Tibial artery (tissue), 4 donors: ENCODE measurements around the gene SEC24A.

Experiments used
- DNase-seq, 2 donors: peaks; one replicate each; pipeline ENCODE4 v3.0.0-alpha.2; 2019
- H3K27ac ChIP-seq, 2 donors: fragments of 200-600 bp; sonication (generic) in 1 of 2; 1 replicate in 1 of 2; 2 replicates in 1 of 2; pipeline ENCODE4 v1.5.1; 2018 to 2019; ENCODE audit warnings: mild to moderate bottlenecking in 1 of 2
- H3K27me3 ChIP-seq, 2 donors: fragments of 200-600 bp; sonication (generic) in 1 of 2; one replicate each; pipeline versions ENCODE4 v1.5.1 to v1.6.0; 2016 to 2019
- H3K36me3 ChIP-seq, 3 donors: fragments of 200-600 bp; sonication (generic) in 2 of 3; one replicate each; pipeline ENCODE4 v1.5.1; 2016 to 2019; ENCODE audit warnings: mild to moderate bottlenecking in 2 of 3
- H3K4me1 ChIP-seq, 4 donors: fragments of 200-600 bp; sonication (generic) in 2 of 4; 1 replicate in 3 of 4; 2 replicates in 1 of 4; pipeline ENCODE4 v1.5.1; 2016 to 2019
- H3K4me3 ChIP-seq, 2 donors: fragments of 200-600 bp; sonication (generic) in 1 of 2; 1 replicate in 1 of 2; 2 replicates in 1 of 2; pipeline ENCODE4 v1.5.1; 2018 to 2019; ENCODE audit warnings: mild to moderate bottlenecking in 2 of 2
- H3K9me3 ChIP-seq, 3 donors: fragments of 200-600 bp; sonication (generic) in 1 of 3; one replicate each; pipeline ENCODE4 v1.5.1; 2016 to 2019
- intact Hi-C: fragments of 100-400 bp; cut with DNase I; formaldehyde crosslinking; loops from one replicate; pipeline ENCODE4 v1.15.0; 2023; ENCODE audit warnings: low total_unique reads
- TF ChIP-seq, protein P1 (sequence below), 2 experiments: fragments of 200-600 bp in 1 of 2; fragments of 450-650 bp in 1 of 2; IDR thresholded peaks; one replicate each; pipeline ENCODE4 v1.5.1; 2017 to 2019; ENCODE audit warnings: antibody characterized with exemption in 2 of 2, mild to moderate bottlenecking in 1 of 2, moderate library complexity in 1 of 2

Gene SEC24A

DNA sequence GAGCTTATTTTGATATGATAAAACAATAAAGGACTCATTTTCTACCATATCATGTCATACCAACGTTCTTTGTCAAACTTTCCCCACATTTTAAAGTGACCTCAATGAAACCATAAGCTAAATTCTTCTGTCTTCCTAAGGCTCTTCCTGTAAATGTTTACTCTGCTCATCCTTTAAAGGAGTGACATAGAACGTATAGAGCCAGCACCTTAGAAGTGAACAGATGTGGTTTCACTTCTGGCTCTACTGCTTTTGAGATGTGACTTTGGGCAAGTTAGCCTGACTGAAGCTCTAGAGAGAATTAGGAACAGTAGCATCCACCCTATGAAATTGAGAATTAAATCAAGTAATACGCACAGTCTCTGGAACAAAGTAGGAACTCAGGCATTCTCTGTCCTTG is 40.0 kb upstream of the SEC24A start:
- H3K27me3 ChIP-seq = no peaks in the 10 kb centered on the region
- H3K4me1 ChIP-seq = no peaks in the 10 kb centered on the region
- DNase-seq = no peak
- intact Hi-C loops = no loop called here
- TF ChIP-seq, protein P1, sequence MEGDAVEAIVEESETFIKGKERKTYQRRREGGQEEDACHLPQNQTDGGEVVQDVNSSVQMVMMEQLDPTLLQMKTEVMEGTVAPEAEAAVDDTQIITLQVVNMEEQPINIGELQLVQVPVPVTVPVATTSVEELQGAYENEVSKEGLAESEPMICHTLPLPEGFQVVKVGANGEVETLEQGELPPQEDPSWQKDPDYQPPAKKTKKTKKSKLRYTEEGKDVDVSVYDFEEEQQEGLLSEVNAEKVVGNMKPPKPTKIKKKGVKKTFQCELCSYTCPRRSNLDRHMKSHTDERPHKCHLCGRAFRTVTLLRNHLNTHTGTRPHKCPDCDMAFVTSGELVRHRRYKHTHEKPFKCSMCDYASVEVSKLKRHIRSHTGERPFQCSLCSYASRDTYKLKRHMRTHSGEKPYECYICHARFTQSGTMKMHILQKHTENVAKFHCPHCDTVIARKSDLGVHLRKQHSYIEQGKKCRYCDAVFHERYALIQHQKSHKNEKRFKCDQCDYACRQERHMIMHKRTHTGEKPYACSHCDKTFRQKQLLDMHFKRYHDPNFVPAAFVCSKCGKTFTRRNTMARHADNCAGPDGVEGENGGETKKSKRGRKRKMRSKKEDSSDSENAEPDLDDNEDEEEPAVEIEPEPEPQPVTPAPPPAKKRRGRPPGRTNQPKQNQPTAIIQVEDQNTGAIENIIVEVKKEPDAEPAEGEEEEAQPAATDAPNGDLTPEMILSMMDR (IDR thresholded peaks at IDR 0.05) = no peak
- H3K4me3 ChIP-seq = no peak overlapping the region
- no peak overlapping the region for H3K27ac ChIP-seq
- H3K9me3 ChIP-seq = no peaks in the 10 kb centered on the region
- H3K36me3 ChIP-seq = peaks cover 68 to 90% (median 76%) of the 10 kb centered on the region in 3 donors

DNA sequence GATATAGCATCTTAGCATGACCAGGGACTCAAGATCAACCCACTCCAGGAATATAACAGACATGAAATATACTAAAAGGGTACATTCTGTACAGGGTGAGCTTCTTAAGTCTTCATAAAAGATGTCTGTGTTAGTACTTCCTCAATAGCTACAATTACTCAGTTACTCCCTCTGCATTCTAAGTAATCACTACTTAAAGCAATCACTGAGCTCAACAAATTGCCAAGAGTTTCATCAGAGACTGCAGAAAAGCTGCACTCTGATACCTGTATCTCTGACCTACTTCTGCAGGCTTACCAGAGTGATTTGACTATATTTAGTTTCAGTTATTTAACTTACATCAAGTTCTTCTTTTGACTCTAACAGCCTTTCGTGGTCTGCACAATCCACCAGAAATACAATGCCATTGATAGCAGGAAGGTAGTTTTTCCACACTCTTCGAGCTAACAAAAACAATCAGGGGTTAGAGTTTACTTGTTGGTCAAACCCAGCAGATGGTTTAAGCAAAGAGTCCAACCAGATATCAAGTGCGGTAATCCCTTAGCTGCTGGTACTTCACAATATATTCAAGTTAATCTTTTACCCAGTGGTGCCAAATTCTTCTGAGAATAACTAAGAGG is 39.2 kb upstream of the SEC24A start:
- TF ChIP-seq, protein P1 (IDR thresholded peaks at IDR 0.05) = no peak
- H3K36me3 ChIP-seq = peaks cover 64 to 90% (median 79%) of the 10 kb centered on the region in 3 donors
- intact Hi-C loops = no loop called here
- H3K4me3 ChIP-seq = no peak overlapping the region
- DNase-seq = no peak
- no peak overlapping the region for H3K27ac ChIP-seq
- H3K9me3 ChIP-seq = no peaks in the 10 kb centered on the region
- no peaks in the 10 kb centered on the region for H3K4me1 ChIP-seq
- H3K27me3 ChIP-seq = no peaks in the 10 kb centered on the region

DNA sequence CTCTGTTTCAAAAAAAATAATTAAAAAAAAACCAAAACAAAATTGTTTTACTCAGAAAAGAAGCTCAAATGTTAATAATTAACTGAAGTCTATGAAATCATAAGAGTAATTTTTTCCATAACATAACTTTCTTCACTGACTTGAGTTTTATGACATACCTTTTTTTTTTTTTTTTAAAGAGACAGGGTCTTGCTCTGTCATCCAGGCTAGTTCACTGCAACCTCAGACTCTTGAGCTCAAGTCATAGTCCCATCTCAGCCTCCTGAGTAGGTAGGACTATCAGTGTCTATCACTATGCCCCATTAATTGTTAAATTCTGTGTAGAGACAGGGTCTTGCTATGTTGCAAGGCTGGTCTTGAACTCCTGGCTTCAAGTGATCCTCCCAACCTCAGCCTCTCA is 37.9 kb upstream of the SEC24A start:
- H3K4me3 ChIP-seq = no peak overlapping the region
- H3K9me3 ChIP-seq = no peaks in the 10 kb centered on the region
- H3K4me1 ChIP-seq = no peaks in the 10 kb centered on the region
- H3K36me3 ChIP-seq = peaks cover 52 to 90% (median 81%) of the 10 kb centered on the region in 3 donors
- TF ChIP-seq, protein P1 (IDR thresholded peaks at IDR 0.05) = no peak
- no peak overlapping the region for H3K27ac ChIP-seq
- H3K27me3 ChIP-seq = no peaks in the 10 kb centered on the region
- intact Hi-C loops = no loop called here
- no peak for DNase-seq

DNA sequence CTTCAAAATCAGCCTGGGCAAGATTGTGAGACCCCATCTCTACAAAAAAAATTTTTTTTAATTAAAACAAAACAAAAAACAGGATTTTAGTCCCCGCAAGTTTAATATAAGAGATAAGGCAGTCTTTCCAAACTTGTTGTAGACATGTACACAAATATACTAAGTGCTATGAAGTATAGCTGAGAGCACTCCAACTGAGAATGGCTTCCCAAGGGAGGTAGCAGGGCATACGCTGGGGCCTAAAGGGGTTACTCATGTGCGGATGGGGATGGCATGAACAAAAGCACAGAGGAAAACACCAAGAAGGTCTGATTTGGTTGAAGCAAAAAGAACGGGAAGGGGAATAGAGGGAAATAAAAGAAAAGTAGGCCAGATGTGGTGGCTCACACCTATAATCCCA is 37.1 kb upstream of the SEC24A start:
- DNase-seq = no peak
- peaks cover 44 to 88% (median 79%) of the 10 kb centered on the region in 3 donors for H3K36me3 ChIP-seq
- TF ChIP-seq, protein P1 (IDR thresholded peaks at IDR 0.05) = no peak
- intact Hi-C loops = no loop called here
- H3K4me3 ChIP-seq = no peak overlapping the region
- H3K4me1 ChIP-seq = no peaks in the 10 kb centered on the region
- H3K9me3 ChIP-seq = no peaks in the 10 kb centered on the region
- no peaks in the 10 kb centered on the region for H3K27me3 ChIP-seq
- no peak overlapping the region for H3K27ac ChIP-seq

DNA sequence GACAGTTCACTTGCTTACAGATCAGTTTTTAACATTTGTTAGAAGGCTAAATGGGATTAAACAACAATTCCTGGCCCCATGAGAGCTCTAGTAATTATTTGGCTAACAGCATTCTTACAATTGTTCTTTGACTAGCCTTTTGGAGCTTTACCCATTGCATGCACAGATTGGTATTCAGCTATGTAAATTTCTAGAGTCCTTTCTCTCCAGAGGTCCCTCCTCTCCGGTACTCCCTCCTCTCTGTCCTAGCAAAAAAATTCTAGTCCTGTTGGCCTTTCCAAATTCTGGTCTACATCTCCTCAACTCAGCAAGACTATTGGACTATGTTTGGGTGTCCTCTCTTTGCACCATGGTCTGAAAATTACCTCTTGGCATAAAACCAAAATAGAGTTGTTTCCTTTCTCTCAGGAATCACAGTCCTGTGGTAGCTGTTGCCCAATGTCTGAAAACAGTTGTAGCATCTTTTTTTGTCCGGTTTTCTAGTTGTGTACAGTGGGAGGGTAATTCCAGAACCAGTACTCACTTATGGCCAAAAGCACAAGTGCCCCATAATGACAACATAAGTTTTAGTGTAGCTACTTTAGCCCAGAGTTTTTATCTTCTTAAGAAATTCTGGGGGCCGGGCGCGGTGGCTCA is 34.0 kb upstream of the SEC24A start:
- Histone ChIP-seq H3K27ac (no peak overlapping the region), H3K4me3 (no peak overlapping the region), H3K36me3 (peaks cover 41 to 88% (median 83%) of the 10 kb centered on the region in 3 donors), H3K27me3 (no peaks in the 10 kb centered on the region), H3K9me3 (no peaks in the 10 kb centered on the region), H3K4me1 (no peaks in the 10 kb centered on the region)
- intact Hi-C loops = no loop called here
- DNase-seq = no peak
- TF ChIP-seq, protein P1 (IDR thresholded peaks at IDR 0.05) = no peak
